PC-3 (cell line): ENCODE results near the gene MSH4.
"Not testable (repeated sequence)": the region's sequence is repeated elsewhere in the genome, so short reads cannot be mapped to it uniquely, and the experiment has no call there.

Experiments
- CTCF ChIP-seq: fragments of 300-600 bp; sonication (generic); conservative IDR thresholded peaks from 2 replicates; pipeline ENCODE4 v1.5.1; 2017; ENCODE audit warnings: antibody characterized with exemption, low read depth, mild to moderate bottlenecking, low read length
- EZH2 ChIP-seq: fragments of 300-600 bp; sonication (generic); IDR thresholded peaks from one replicate; pipeline ENCODE4 v1.6.1; 2017; ENCODE audit warnings: antibody characterized with exemption, mild to moderate bottlenecking, low read length; ENCODE audit not compliant: unreplicated experiment
- EZH2phosphoT487 ChIP-seq: fragments of 300-600 bp; sonication (generic); IDR thresholded peaks from 2 replicates; pipeline ENCODE4 v1.6.1; 2018; ENCODE audit warnings: mild to moderate bottlenecking, antibody characterized with exemption, low read length, borderline replicate concordance

GRCh38 chr1:75943037-75943436 is 146.4 kb downstream of the MSH4 start:
- TF ChIP-seq EZH2, CTCF, EZH2phosphoT487: not testable (repeated sequence)
